Activated T-helper 17 cell treated with anti-CD3 and anti-CD28 coated beads, Interleukin-2, amount 50 U/mL, for 72 hours (primary cell): ENCODE measurements around the gene LZTR1. TPM values are rescaled to one million over a fixed set of nuclear protein-coding genes. Genes with fewer than 3 reads are reported as not detected.

Source experiments
- ATAC-seq: fragments of 150-1000 bp; cut with Tn5 transposase; replicated peaks from 2 replicates; pipeline ENCODE4 v1.10.0; 2021; ENCODE audit warnings: mild to moderate bottlenecking, moderate library complexity
- H3K27ac Mint-ChIP-seq: one replicate; pipeline ENCODE4 v1.8.0; 2022; ENCODE audit warnings: mixed read lengths
- H3K27me3 Mint-ChIP-seq: one replicate; pipeline ENCODE4 v1.8.0; 2022; ENCODE audit warnings: mixed read lengths
- H3K36me3 Mint-ChIP-seq: one replicate; pipeline ENCODE4 v1.8.0; 2022; ENCODE audit warnings: low read depth, mild to moderate bottlenecking, mixed read lengths
- H3K4me1 Mint-ChIP-seq: one replicate; pipeline ENCODE4 v1.8.0; 2022; ENCODE audit warnings: mixed read lengths
- H3K4me3 Mint-ChIP-seq: one replicate; pipeline ENCODE4 v1.8.0; 2022; ENCODE audit warnings: mild to moderate bottlenecking, mixed read lengths
- H3K9me3 Mint-ChIP-seq: one replicate; pipeline ENCODE4 v1.8.0; 2022; ENCODE audit warnings: mixed read lengths
- total RNA-seq, 2 donors: library from RNA; stranded (reverse); gene quantifications; one replicate each; pipeline ENCODE4 v1.2.3, GENCODE V29; 2022

LZTR1 gene
- total RNA-seq, 2 donors from 2014 or later, result 40.0 to 68.7 TPM

- H3K27ac Mint-ChIP-seq, result no peak overlapping the region
- no peaks in the 10 kb centered on the region for H3K27me3 Mint-ChIP-seq
- H3K4me3 Mint-ChIP-seq, result no peak overlapping the region
- no peak for ATAC-seq
- H3K4me1 Mint-ChIP-seq, result peaks cover 2% of the 10 kb centered on the region
- no peaks in the 10 kb centered on the region for H3K9me3 Mint-ChIP-seq
- H3K36me3 Mint-ChIP-seq, result peaks cover 39% of the 10 kb centered on the region
Observed at GRCh38 chr22:20991252-20992055, 9.4 kb downstream of the LZTR1 start.

GRCh38 chr22:20992056-20992442, 10.0 kb downstream of the LZTR1 start:
- H3K9me3 Mint-ChIP-seq, result no peaks in the 10 kb centered on the region
- no peaks in the 10 kb centered on the region for H3K4me1 Mint-ChIP-seq
- no peak overlapping the region for H3K4me3 Mint-ChIP-seq
- H3K36me3 Mint-ChIP-seq, result peaks cover 35% of the 10 kb centered on the region
- H3K27ac Mint-ChIP-seq, result no peak overlapping the region
- no peaks in the 10 kb centered on the region for H3K27me3 Mint-ChIP-seq
- ATAC-seq, result no peak

GRCh38 chr22:20992456-20993303, 10.6 kb downstream of the LZTR1 start:
- Mint-ChIP-seq H3K4me1 (no peaks in the 10 kb centered on the region), H3K36me3 (peaks cover 29% of the 10 kb centered on the region), H3K27me3 (no peaks in the 10 kb centered on the region), H3K9me3 (no peaks in the 10 kb centered on the region), H3K27ac (no peak overlapping the region), H3K4me3 (no peak overlapping the region)
- no peak for ATAC-seq

GRCh38 chr22:20993304-20994127, 11.4 kb downstream of the LZTR1 start:
- Mint-ChIP-seq H3K27ac (no peak overlapping the region), H3K27me3 (no peaks in the 10 kb centered on the region), H3K4me3 (no peak overlapping the region), H3K9me3 (no peaks in the 10 kb centered on the region), H3K36me3 (peaks cover 29% of the 10 kb centered on the region), H3K4me1 (no peaks in the 10 kb centered on the region)
- ATAC-seq, result no peak

GRCh38 chr22:20994128-20994901, 12.2 kb downstream of the LZTR1 start:
- Mint-ChIP-seq H3K4me1 (no peaks in the 10 kb centered on the region), H3K27me3 (no peaks in the 10 kb centered on the region), H3K36me3 (peaks cover 36% of the 10 kb centered on the region), H3K4me3 (no peak overlapping the region), H3K27ac (no peak overlapping the region), H3K9me3 (no peaks in the 10 kb centered on the region)
- ATAC-seq, result no peak

- ATAC-seq, result no peak
- no peak overlapping the region for H3K4me3 Mint-ChIP-seq
- no peak overlapping the region for H3K27ac Mint-ChIP-seq
- H3K4me1 Mint-ChIP-seq, result no peaks in the 10 kb centered on the region
- H3K27me3 Mint-ChIP-seq, result no peaks in the 10 kb centered on the region
- H3K36me3 Mint-ChIP-seq, result peaks cover 38% of the 10 kb centered on the region
- no peaks in the 10 kb centered on the region for H3K9me3 Mint-ChIP-seq
Observed at GRCh38 chr22:20994902-20995241, 12.8 kb downstream of the LZTR1 start.

- Mint-ChIP-seq H3K9me3 (no peaks in the 10 kb centered on the region), H3K36me3 (peaks cover 41% of the 10 kb centered on the region), H3K27me3 (no peaks in the 10 kb centered on the region), H3K4me3 (no peak overlapping the region), H3K4me1 (no peaks in the 10 kb centered on the region), H3K27ac (no peak overlapping the region)
- ATAC-seq, result no peak
Observed at GRCh38 chr22:20995329-20996030, 13.4 kb downstream of the LZTR1 start.

GRCh38 chr22:20996031-20996410, 13.9 kb downstream of the LZTR1 start:
- peaks cover 43% of the 10 kb centered on the region for H3K36me3 Mint-ChIP-seq
- no peak overlapping the region for H3K4me3 Mint-ChIP-seq
- ATAC-seq, result no peak

GRCh38 chr22:20996598-20997535, 14.8 kb downstream of the LZTR1 start:
- Mint-ChIP-seq H3K27ac (no peak overlapping the region), H3K9me3 (no peaks in the 10 kb centered on the region), H3K4me3 (no peak overlapping the region), H3K27me3 (no peaks in the 10 kb centered on the region), H3K36me3 (peaks cover 51% of the 10 kb centered on the region), H3K4me1 (no peaks in the 10 kb centered on the region)
- ATAC-seq, result no peak

More at GRCh38 chr22:20996031-20996410, 13.9 kb downstream of the LZTR1 start:
- no peaks in the 10 kb centered on the region for H3K9me3 Mint-ChIP-seq
- no peak overlapping the region for H3K27ac Mint-ChIP-seq
- H3K4me1 Mint-ChIP-seq, result no peaks in the 10 kb centered on the region
- no peaks in the 10 kb centered on the region for H3K27me3 Mint-ChIP-seq

- Mint-ChIP-seq H3K27me3 (no peaks in the 10 kb centered on the region), H3K27ac (no peak overlapping the region)
- ATAC-seq, result no peak
Observed at GRCh38 chr22:20997536-20998257, 15.6 kb downstream of the LZTR1 start.

GRCh38 chr22:20998411-20999336, 16.6 kb downstream of the LZTR1 start:
- peaks cover 55% of the 10 kb centered on the region for H3K36me3 Mint-ChIP-seq
- H3K27ac Mint-ChIP-seq, result peak overlapping the region; percentile 36
- no peak overlapping the region for H3K4me3 Mint-ChIP-seq
- no peaks in the 10 kb centered on the region for H3K4me1 Mint-ChIP-seq
- no peaks in the 10 kb centered on the region for H3K27me3 Mint-ChIP-seq
- no peaks in the 10 kb centered on the region for H3K9me3 Mint-ChIP-seq
- no peak for ATAC-seq

More at GRCh38 chr22:20997536-20998257, 15.6 kb downstream of the LZTR1 start:
- Mint-ChIP-seq H3K36me3 (peaks cover 49% of the 10 kb centered on the region), H3K9me3 (no peaks in the 10 kb centered on the region), H3K4me1 (no peaks in the 10 kb centered on the region), H3K4me3 (no peak overlapping the region)
